Erythroblast (primary cell): ENCODE data around the gene MED19.

ENCODE experiments used
- DNase-seq, 2 experiments: peaks; one replicate each; lab custom pipeline; 2025; lab: John Stamatoyannopoulos, UW
- GATA1 ChIP-seq: IDR thresholded peaks from 2 replicates; pipeline ENCODE4 v1.6.1; 2011; ENCODE audit warnings: low read depth, mild to moderate bottlenecking, control low read depth, low read length, moderate library complexity
- POLR2A ChIP-seq: IDR thresholded peaks from 2 replicates; pipeline ENCODE4 v1.6.1; 2011; ENCODE audit warnings: mild to moderate bottlenecking, low read length

The MED19 gene

GRCh38 chr11:57656885-57657193 lies 55.2 kb downstream of the MED19 start:
- TF ChIP-seq POLR2A (no peak), GATA1 (no peak)
- DNase-seq: no peak
